Ovary (tissue), 3 donors: ENCODE results near the gene ILKAP.

ENCODE experiments used
- EP300 ChIP-seq: sonication (generic); formaldehyde crosslinking; IDR thresholded peaks from one replicate; pipeline ENCODE4 v1.6.1; 2017; ENCODE audit warnings: antibody characterized with exemption
- POLR2A ChIP-seq: fragments of 450-650 bp; IDR thresholded peaks from one replicate; pipeline ENCODE4 v1.6.1; 2017; ENCODE audit warnings: antibody characterized with exemption, mild to moderate bottlenecking, moderate library complexity
- TF ChIP-seq, protein P1 (sequence below), 3 donors: fragments of 450-650 bp in 2 of 3; fragments of 200-600 bp in 1 of 3; IDR thresholded peaks; one replicate each; pipeline versions ENCODE4 v1.5.1 to v1.8.0; 2016 to 2022; ENCODE audit warnings: antibody characterized with exemption in 3 of 3, mild to moderate bottlenecking in 1 of 3
- donor health status: DM: no; HTN: no; CAD: no.

DNA sequence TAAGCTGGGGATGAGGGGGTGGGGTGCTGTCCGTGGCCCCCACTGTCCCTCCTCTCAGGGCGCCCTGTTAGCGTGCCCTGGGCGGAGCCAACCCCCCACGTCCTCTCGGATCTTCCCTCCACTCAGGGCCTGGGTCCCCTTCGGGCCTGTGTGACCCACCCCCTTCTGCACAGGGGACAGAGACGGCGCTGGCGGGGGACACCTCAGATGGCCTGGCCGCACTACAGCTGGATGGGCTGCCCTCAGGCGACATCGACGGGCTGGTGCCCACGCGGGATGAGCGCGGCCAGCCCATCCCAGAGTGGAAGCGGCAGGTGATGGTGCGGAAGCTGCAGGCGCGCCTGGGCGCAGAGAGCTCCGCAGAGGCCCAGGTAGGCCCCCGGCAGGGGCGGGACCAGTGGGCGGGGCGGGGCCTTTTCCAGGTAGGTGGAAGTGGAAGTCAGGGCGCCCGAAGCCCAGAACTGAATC lies 74.9 kb downstream of the ILKAP start:
- TF ChIP-seq, protein P1, sequence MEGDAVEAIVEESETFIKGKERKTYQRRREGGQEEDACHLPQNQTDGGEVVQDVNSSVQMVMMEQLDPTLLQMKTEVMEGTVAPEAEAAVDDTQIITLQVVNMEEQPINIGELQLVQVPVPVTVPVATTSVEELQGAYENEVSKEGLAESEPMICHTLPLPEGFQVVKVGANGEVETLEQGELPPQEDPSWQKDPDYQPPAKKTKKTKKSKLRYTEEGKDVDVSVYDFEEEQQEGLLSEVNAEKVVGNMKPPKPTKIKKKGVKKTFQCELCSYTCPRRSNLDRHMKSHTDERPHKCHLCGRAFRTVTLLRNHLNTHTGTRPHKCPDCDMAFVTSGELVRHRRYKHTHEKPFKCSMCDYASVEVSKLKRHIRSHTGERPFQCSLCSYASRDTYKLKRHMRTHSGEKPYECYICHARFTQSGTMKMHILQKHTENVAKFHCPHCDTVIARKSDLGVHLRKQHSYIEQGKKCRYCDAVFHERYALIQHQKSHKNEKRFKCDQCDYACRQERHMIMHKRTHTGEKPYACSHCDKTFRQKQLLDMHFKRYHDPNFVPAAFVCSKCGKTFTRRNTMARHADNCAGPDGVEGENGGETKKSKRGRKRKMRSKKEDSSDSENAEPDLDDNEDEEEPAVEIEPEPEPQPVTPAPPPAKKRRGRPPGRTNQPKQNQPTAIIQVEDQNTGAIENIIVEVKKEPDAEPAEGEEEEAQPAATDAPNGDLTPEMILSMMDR (IDR thresholded peaks at IDR 0.05): no peak
- TF ChIP-seq EP300 (no peak), POLR2A (no peak)
